Activated CD8-positive, alpha-beta memory T cell treated with anti-CD3 and anti-CD28 coated beads, Interleukin-2, amount 10 ng/mL, durations not matched to agents 7 days and 5 days (primary cell): Measurements from ENCODE around the gene CFAP74. TPM values are rescaled to one million over a fixed set of nuclear protein-coding genes. Genes with fewer than 3 reads are reported as not detected.
A peak's percentile ranks its signal among the peaks of the same experiment; 100 is the strongest.

Experiments
- ATAC-seq: fragments of 150-1000 bp; cut with Tn5 transposase; one replicate; pipeline ENCODE4 v1.10.0; 2021; ENCODE audit warnings: moderate library complexity
- CTCF ChIA-PET: fragments of 350-600 bp; sonication (Branson Sonifier 250); formaldehyde crosslinking; loops from one replicate; lab custom pipeline; 2021; ENCODE audit warnings: antibody characterized with exemption; lab: Charles Lee
- DNase-seq: peaks from one replicate; pipeline ENCODE4 v3.0.0-alpha.2; 2020
- H3K27ac Mint-ChIP-seq: one replicate; pipeline ENCODE4 v1.8.0; 2021; ENCODE audit warnings: mild to moderate bottlenecking, mixed read lengths
- H3K27me3 Mint-ChIP-seq: one replicate; pipeline ENCODE4 v1.8.0; 2021; ENCODE audit warnings: mixed read lengths
- H3K36me3 Mint-ChIP-seq: one replicate; pipeline ENCODE4 v1.8.0; 2021; ENCODE audit warnings: mild to moderate bottlenecking, mixed read lengths
- H3K4me1 Mint-ChIP-seq: one replicate; pipeline ENCODE4 v1.8.0; 2021; ENCODE audit warnings: mixed read lengths
- H3K4me3 Mint-ChIP-seq: one replicate; pipeline ENCODE4 v1.8.0; 2021; ENCODE audit warnings: mild to moderate bottlenecking, moderate library complexity, mixed read lengths
- H3K9me3 Mint-ChIP-seq: one replicate; pipeline ENCODE4 v1.8.0; 2022; ENCODE audit warnings: low read depth, mixed read lengths
- total RNA-seq, 2 experiments: library from RNA; stranded (reverse); gene quantifications; one replicate each; pipeline ENCODE4 v1.2.3, GENCODE V29; 2021

The CFAP74 gene
- total RNA-seq, 2 experiments from 2014 or later, result not detected

- H3K36me3 Mint-ChIP-seq, result no peaks in the 10 kb centered on the region
- peaks cover 7% of the 10 kb centered on the region for H3K9me3 Mint-ChIP-seq
- H3K27me3 Mint-ChIP-seq, result peaks cover 3% of the 10 kb centered on the region
- CTCF ChIA-PET, result interaction anchor here (0.8 to 4.6 kb wide), 2 partner anchors 93 to 97 kb away, joined by 3 to 27 read pairs; no protein-coding TSS in a partner anchor
- H3K27ac Mint-ChIP-seq, result no peak overlapping the region
- H3K4me3 Mint-ChIP-seq, result no peak overlapping the region
- DNase-seq (no peak), ATAC-seq (no peak)
- peaks cover 2% of the 10 kb centered on the region for H3K4me1 Mint-ChIP-seq
Observed at GRCh38 chr1:1947493-1947892, 56.1 kb downstream of the CFAP74 start.

- Mint-ChIP-seq H3K9me3 (peaks cover 7% of the 10 kb centered on the region), H3K4me1 (peaks cover 2% of the 10 kb centered on the region), H3K36me3 (no peaks in the 10 kb centered on the region), H3K4me3 (no peak overlapping the region), H3K27me3 (no peaks in the 10 kb centered on the region), H3K27ac (no peak overlapping the region)
- no peak for DNase-seq
- no peak for ATAC-seq
- CTCF ChIA-PET, result interaction anchor here (4.6 kb wide), 1 partner anchor 98 kb away, joined by 27 read pairs; no protein-coding TSS in a partner anchor
Observed at GRCh38 chr1:1946540-1946939, 57.0 kb downstream of the CFAP74 start.

GRCh38 chr1:1945782-1946393 is 57.7 kb downstream of the CFAP74 start:
- H3K36me3 Mint-ChIP-seq, result no peaks in the 10 kb centered on the region
- ATAC-seq (no peak), DNase-seq (no peak)
- H3K9me3 Mint-ChIP-seq, result peaks cover 4% of the 10 kb centered on the region
- no peak overlapping the region for H3K27ac Mint-ChIP-seq
- CTCF ChIA-PET, result interaction anchor here (4.6 kb wide), 1 partner anchor 99 kb away, joined by 27 read pairs; no protein-coding TSS in a partner anchor
- H3K27me3 Mint-ChIP-seq, result no peaks in the 10 kb centered on the region
- no peak overlapping the region for H3K4me3 Mint-ChIP-seq
- peaks cover 2% of the 10 kb centered on the region for H3K4me1 Mint-ChIP-seq

GRCh38 chr1:1943834-1944570 is 59.6 kb downstream of the CFAP74 start:
- Mint-ChIP-seq H3K27ac (no peak overlapping the region), H3K4me3 (no peak overlapping the region)
- DNase-seq, result peak; percentile 68

GRCh38 chr1:1942753-1943656 is 60.6 kb downstream of the CFAP74 start:
- Mint-ChIP-seq H3K27ac (no peak overlapping the region), H3K36me3 (no peaks in the 10 kb centered on the region), H3K27me3 (no peaks in the 10 kb centered on the region), H3K4me1 (peaks cover 2% of the 10 kb centered on the region), H3K9me3 (no peaks in the 10 kb centered on the region), H3K4me3 (no peak overlapping the region)
- DNase-seq (no peak), ATAC-seq (no peak)
- CTCF ChIA-PET, result interaction anchor here (0.9 to 4.6 kb wide), 2 partner anchors 102 kb away, joined by 4 to 27 read pairs; no protein-coding TSS in a partner anchor

More at GRCh38 chr1:1943834-1944570, 59.6 kb downstream of the CFAP74 start:
- CTCF ChIA-PET, result interaction anchor here (0.9 to 4.6 kb wide), 2 partner anchors 62 to 101 kb away, joined by 3 to 27 read pairs; no protein-coding TSS in a partner anchor
- Mint-ChIP-seq H3K27me3 (no peaks in the 10 kb centered on the region), H3K4me1 (peaks cover 2% of the 10 kb centered on the region), H3K9me3 (no peaks in the 10 kb centered on the region), H3K36me3 (no peaks in the 10 kb centered on the region)
- peak; percentile 89 for ATAC-seq

- Mint-ChIP-seq H3K27me3 (no peaks in the 10 kb centered on the region), H3K4me3 (no peak overlapping the region), H3K27ac (no peak overlapping the region), H3K9me3 (no peaks in the 10 kb centered on the region), H3K4me1 (peaks cover 2% of the 10 kb centered on the region), H3K36me3 (no peaks in the 10 kb centered on the region)
- ATAC-seq, result no peak
- no peak for DNase-seq
- CTCF ChIA-PET, result interaction anchor here (0.9 kb wide), 1 partner anchor 103 kb away, joined by 4 read pairs; no protein-coding TSS in a partner anchor
Observed at GRCh38 chr1:1941868-1942752, 61.5 kb downstream of the CFAP74 start.

GRCh38 chr1:1941211-1941841 is 62.3 kb downstream of the CFAP74 start:
- H3K27ac Mint-ChIP-seq, result no peak overlapping the region
- ATAC-seq, result no peak
- no peaks in the 10 kb centered on the region for H3K36me3 Mint-ChIP-seq
- H3K27me3 Mint-ChIP-seq, result no peaks in the 10 kb centered on the region
- CTCF ChIA-PET, result interaction anchor here (1.0 to 1.2 kb wide), 3 partner anchors 11 to 104 kb away, joined by 3 read pairs; no protein-coding TSS in a partner anchor
- no peak for DNase-seq
- H3K4me1 Mint-ChIP-seq, result peaks cover 2% of the 10 kb centered on the region
- no peak overlapping the region for H3K4me3 Mint-ChIP-seq
- no peaks in the 10 kb centered on the region for H3K9me3 Mint-ChIP-seq

- ATAC-seq (no peak), DNase-seq (no peak)
- CTCF ChIA-PET, result interaction anchor here (0.7 to 1.2 kb wide), 3 partner anchors 10 to 107 kb away, joined by 3 read pairs; no protein-coding TSS in a partner anchor
- H3K9me3 Mint-ChIP-seq, result peaks cover 6% of the 10 kb centered on the region
- H3K4me3 Mint-ChIP-seq, result no peak overlapping the region
- no peaks in the 10 kb centered on the region for H3K27me3 Mint-ChIP-seq
- no peak overlapping the region for H3K27ac Mint-ChIP-seq
- H3K4me1 Mint-ChIP-seq, result peaks cover 2% of the 10 kb centered on the region
- H3K36me3 Mint-ChIP-seq, result peaks cover 2% of the 10 kb centered on the region
Observed at GRCh38 chr1:1940123-1940425, 63.5 kb downstream of the CFAP74 start.

- Mint-ChIP-seq H3K4me3 (no peak overlapping the region), H3K9me3 (peaks cover 11% of the 10 kb centered on the region), H3K27me3 (no peaks in the 10 kb centered on the region), H3K4me1 (peaks cover 2% of the 10 kb centered on the region), H3K27ac (no peak overlapping the region), H3K36me3 (peaks cover 2% of the 10 kb centered on the region)
- CTCF ChIA-PET, result no interaction called here
- ATAC-seq (no peak), DNase-seq (no peak)
Observed at GRCh38 chr1:1939296-1940122, 64.1 kb downstream of the CFAP74 start.

GRCh38 chr1:1938613-1939295 is 64.8 kb downstream of the CFAP74 start:
- Mint-ChIP-seq H3K27me3 (no peaks in the 10 kb centered on the region), H3K4me1 (no peaks in the 10 kb centered on the region), H3K27ac (no peak overlapping the region), H3K36me3 (peaks cover 4% of the 10 kb centered on the region), H3K4me3 (no peak overlapping the region), H3K9me3 (peaks cover 16% of the 10 kb centered on the region)
- ATAC-seq (no peak), DNase-seq (no peak)
- CTCF ChIA-PET, result no interaction called here

- H3K27me3 Mint-ChIP-seq, result no peaks in the 10 kb centered on the region
- peaks cover 4% of the 10 kb centered on the region for H3K36me3 Mint-ChIP-seq
- ATAC-seq, result no peak
Observed at GRCh38 chr1:1938276-1938573, 65.4 kb downstream of the CFAP74 start.

More at GRCh38 chr1:1938276-1938573, 65.4 kb downstream of the CFAP74 start:
- DNase-seq, result no peak
- Mint-ChIP-seq H3K27ac (no peak overlapping the region), H3K4me3 (no peak overlapping the region), H3K9me3 (peaks cover 16% of the 10 kb centered on the region), H3K4me1 (no peaks in the 10 kb centered on the region)
- CTCF ChIA-PET, result no interaction called here
